NOMO-1 treated with DMSO at 0.1 percent for 48 hours (cell line): ENCODE results near the gene ROR1.
"Not testable (repeated sequence)": the region's sequence is repeated elsewhere in the genome, so short reads cannot be mapped to it uniquely, and the experiment has no call there.

Experiments
- DNase-seq: peaks from one replicate; lab custom pipeline; 2025; ENCODE audit not compliant: unreplicated experiment; lab: John Stamatoyannopoulos, UW

Gene ROR1

DNA sequence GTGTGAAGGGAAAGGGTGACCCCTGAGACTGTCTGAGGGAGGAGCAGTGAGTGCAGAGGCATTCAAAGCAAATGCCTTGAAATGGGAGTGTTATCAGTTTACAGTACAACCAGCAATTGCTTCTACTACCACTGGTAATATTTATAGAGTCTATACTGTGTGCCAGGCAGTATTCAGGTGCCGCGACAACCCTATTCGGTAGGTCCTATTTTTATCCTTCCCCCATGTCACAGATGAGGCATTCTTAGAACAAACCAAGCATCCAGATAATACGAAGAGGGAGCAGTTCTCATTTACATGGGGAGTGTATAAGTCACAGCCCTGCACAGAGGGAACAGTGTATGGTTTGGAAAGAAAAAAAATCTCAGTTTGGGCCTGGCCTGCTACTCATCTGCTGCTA, 18.3 kb downstream of the ROR1 start:
- no peak for DNase-seq

DNA sequence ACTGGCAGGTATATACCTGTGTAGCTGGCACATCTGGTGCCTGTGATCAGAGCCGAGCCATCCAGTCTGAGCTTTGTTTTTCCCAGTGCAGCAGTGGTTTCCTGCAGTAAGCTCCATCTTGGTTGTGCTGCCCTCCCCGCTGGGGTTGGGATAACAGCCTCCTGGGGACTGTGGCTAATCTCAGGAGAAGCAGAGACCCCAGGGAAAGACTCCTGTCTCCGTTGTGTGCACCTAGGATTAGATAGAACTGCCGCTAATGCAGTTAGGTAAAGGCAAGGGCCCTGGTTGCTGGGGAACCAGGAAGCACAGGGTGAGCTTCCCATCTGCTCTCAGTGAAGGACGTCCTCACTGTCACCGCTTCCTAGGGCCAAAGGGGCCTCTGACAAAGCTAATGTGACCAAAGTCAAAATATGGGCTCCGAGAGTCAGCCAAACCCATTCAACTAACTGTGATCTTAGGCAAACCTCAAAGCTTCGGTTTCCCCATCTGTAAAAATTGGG, 20.0 kb downstream of the ROR1 start:
- DNase-seq = no peak

DNA sequence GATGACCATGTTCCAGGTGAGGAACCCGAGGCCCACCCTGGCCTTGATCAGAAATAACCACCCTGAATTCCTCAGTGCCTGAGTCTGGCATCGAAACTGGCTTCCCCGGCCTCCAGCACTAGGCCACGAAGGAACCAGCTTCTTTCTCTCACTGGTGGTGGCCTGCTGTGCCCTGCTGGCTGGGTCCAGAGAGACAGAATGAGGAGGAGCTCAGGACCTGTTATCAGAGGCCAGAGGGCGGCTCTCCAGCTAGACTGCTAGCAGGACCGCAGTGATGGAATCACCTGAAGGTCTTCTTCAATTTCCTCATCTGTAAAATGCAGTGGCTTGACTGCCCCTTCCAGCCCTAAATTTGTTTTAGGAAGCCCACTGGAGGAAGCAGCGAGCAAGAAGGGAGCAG, 20.5 kb downstream of the ROR1 start:
- DNase-seq = no peak

DNA sequence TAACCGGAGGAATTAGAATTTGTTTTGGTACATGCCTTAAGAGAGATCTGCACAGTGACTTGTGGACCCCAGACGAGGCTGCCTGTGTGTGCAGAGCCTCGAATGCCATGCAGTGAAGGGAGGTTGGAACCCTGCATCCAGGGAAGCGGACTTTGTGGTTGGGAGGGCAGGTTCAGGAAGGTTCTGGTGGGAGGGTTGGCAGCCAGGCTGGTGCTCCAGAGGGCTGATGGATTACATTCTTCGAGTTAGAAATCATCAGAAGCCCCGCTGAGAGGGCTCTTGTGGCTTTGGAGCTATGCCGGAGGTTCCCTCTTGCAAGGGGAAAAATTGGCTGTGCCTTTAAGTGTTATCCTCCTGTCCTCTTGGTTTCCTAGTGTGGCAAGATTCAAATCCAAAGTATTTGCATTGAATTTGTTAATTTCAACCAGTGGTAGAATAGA, 21.1 kb downstream of the ROR1 start:
- no peak for DNase-seq

DNA sequence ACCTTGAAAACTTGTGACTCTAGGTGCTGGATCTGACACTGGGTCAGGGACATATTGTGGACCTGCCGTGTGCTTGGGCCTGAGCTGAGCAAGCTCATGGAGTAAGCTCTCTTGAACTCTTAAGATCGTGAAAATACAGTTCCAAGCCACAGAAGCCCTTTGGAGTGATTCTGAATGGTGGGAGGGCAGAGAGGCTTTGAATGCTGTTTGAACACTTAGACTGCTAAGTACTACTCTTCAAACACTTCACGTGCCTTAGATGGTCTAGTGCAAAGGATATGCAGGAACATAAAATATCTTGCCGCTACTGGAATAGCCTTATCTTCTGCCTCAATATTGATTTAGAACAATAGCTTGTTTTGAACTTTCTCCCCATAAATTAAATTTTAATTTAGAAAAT, 21.6 kb downstream of the ROR1 start:
- DNase-seq = no peak

DNA sequence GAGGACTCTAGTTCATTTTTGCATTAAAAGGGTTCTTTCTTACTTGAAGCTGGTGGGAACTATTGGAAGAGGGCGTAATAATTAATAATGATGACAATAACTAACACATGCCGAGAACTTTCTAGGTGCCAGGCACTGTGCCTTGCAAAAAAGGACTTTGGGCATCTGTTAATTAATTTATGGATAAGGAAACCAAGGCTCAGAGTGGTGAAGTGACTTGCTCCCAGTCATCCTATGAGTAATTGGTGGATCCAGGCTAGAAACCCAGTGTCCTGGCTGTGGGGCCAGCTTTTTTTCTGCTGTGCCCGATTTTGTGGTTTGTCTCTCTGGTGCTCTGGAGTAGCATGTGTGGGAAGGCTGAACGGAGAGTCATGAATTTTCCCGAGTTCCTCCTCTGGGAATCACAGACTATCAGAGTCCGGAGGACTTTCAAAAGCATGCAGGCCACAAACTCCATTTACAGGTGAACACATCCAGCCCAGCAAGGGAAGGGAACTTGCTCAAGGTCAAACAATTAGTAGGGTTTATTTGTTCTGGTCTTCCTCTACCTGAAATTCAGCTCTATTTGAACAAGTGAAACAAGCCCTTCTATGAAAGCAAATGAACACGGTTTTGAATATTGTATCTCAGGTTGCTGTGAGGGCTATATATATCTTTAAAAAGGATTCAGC, 23.4 kb downstream of the ROR1 start:
- no peak for DNase-seq

DNA sequence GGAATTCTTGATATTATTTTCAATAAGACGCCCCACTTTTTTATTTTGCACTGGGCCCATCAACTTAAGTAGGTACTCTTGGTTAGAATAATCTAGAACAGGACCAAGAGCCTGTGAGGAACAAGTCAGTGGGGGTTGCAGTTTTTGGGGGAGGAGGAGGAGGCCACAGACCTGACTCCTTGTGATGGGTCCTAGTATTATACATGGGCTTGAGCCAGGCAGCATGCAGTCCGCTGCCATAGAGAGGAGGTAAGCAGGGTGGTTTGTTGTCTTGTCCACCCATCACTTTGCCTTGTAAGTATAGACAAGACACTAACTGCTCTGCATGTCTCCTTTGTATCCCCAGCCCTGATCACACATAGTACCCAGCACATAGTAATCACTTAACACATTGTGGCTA, 24.5 kb downstream of the ROR1 start:
- DNase-seq = no peak

DNA sequence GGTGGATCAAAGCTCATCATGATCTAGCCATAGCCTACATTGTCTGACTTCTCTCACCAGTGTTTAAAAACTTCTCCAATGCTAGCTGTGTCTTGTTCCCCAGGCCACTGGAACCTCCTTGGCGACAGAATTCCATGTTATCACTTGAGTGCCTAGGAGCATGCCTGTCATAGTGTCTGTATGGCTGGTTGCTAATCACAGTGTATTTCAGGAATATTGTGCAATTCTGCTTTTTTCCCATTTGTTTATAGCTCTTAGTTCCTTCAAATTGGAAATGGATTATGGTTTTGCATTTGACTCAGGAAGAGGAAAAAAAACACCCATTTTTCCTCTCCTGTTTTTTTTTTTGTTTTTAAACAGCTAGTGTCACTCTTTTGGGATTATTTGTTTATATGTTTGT, 25.5 kb downstream of the ROR1 start:
- DNase-seq = no peak

GRCh38 chr1:63799820-63800219, 26.0 kb downstream of the ROR1 start:
- no peak for DNase-seq

- no peak for DNase-seq
Measured at GRCh38 chr1:63802109-63802508, 28.3 kb downstream of the ROR1 start.

DNA sequence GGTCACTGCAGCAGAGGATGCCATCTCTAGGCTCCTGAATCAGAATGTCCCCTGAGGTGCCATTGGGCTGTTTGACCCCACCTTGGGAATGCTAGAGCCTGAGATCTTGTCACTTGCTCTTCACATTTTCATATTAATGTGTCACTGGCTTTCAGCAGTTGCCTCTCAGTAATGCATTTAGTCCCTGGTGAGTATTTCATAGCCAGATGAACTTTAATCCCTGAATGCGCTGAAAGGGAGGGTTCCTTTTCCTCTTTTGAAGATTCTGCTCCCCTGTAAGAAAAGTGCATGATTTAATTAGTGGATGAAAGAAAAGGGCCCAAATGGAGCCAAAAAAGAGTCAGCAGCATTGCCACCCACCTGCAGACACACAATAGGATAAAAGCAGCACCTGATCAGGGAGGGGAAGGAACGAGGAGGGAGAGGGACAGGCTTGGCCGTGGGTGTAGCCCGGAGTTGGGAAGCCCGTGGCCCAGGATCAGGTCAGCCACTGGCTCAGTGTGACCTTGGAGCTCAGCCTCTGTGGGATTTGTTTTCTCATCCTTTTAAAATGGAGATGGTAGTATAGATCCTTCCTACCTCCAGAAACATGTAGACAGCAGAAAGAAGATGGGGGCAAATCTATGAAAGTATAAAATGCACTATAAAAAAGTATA, 31.1 kb downstream of the ROR1 start:
- no peak for DNase-seq

DNA sequence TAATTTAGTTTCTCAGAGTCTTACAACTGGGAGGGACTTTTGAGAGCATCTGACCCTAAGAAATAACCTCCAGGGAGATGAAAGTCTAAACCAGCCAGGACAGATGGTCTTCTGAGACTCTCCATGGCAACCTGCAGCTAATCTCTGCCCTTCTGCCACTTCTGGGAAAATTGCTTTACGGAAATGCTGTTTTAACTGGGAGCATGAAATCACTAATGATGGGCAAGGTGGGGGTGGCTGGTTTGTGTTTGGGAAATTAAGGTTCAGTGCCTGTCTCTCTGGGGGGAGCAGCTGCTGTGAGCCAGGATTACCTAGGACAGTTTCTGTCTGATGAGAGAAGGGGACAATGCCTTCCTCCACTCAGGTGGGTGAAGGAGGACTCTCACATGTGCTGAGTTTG, 33.2 kb downstream of the ROR1 start:
- no peak for DNase-seq

DNA sequence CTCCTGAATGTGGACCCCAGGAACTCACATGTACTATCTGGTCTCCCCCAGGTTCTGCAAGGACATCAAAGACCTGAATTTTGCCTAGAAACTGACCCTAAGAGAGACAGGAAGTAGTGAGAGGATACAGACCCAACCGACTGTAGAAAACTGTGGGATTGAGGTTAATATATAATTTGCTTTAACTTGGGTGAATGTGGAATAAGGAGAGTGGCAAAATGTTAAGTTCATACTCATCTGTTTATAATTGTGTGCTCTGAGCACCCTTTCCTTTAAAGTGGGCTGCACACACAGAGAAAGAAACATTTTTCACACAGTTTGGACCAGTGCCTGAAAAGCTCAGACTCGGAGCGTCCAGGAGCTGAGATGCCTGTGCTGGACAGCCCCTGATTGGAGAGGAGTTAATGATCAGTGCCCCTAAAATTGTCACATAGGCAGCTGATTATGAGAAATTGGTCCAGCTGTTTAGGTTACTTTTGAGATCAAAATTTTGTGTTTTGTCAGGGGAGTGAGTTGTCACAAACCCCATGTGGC, 37.2 kb downstream of the ROR1 start:
- no peak for DNase-seq

GRCh38 chr1:63812071-63812700, 38.4 kb downstream of the ROR1 start:
- DNase-seq = no peak

DNA sequence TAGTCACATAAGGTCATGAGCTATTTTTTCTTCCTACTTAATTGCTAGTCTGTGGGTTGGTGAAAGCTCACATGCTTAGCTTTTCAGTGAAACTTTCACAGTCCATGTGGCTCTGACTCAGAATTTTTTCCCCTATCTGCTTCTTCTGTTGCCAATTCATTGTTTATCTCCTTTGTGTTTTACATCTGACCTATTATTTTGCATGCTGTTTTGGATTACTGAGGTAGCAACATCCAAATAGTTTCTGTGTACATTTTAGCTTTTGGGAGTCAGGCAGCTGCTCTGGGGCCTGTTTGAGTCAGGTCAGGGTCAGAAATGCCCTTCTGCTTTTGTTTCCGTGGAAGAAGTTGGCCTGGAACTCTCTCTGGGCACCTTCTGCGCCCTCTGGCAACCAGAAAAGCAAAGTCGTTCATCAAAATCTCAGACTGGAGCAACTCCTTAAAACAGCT, 40.0 kb downstream of the ROR1 start:
- no peak for DNase-seq

DNA sequence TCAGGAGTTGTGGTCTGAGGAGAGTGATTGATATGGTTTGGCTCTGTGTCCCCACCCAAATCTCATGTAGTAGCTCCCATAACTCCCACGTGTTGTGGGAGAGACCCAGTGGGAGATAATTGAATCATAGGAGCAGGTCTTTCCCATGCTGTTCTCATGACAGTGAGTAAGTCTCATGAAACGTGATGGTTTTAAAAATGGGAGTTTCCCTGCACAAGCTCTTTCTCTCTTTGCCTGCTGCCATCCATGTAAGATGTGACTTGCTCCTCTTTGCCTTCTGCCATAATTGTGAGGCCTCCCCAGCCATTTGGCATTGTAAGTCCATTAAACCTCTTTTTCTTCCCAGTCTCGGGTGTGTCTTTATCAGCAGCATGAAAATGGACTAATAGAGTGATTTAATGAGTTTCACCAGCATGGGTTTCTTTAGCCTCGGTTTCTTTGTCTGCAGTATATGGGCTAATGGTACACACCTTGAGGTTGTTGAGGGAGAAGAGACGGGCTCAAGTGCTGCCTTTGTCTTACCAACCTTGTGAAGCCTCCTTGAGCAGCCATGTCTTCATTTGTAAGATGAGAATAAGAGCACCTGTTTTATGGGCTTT, 42.5 kb downstream of the ROR1 start:
- not testable (repeated sequence) for DNase-seq

GRCh38 chr1:63817152-63817667, 43.4 kb downstream of the ROR1 start:
- DNase-seq = no peak

DNA sequence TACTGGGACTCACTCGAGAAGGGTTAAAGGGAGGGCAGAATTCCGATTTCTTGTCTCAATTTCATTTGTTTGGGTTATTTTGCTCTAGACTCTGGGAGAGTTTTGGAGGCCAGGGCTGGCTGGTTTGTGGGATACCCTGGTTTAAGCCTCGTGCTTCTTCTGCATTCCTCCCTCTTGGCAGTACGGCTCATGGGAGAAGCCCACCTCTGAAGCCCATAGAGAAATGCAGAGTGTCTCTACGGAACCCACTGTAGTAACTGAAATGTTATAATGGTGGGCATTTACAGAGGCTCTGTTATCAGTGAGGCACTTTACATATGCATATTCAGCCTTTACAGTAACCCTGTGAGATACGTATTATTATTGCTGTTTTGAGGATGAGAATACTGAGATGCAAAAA, 43.9 kb downstream of the ROR1 start:
- no peak for DNase-seq

DNA sequence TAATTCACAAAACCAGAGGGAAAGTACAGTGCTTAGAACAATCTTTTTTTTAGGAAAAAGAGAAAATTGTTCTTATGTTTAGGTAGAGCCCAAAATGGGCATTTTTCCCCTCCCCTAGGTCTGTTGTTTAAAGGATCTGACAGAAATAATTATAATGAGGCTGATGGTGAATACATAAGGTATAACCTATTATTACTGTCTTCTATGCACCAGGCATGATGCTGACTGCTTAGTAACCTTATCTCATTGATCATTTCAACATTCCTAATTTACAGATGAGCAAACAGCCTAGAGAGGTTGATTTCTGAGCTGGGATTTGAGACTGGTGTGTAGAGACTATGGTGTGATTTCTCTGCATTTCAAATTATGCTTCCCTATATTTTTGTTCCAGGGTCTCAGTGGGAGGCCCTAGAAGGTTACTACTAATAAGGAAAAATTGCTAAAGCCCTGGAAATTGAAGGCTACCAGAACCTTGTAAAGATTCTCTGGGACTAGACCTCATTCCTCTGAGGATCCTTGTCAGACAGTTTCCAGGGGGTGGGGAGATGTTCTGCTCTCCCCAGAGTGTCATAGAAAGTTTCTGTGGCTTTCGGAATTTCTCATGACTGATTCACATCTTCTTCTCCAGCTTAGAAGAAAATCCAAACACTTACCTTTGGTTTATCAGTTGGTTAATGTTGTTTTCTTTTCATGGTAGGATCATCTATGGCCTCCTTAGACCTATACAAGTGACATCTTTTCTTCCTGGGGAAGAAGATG, 44.9 kb downstream of the ROR1 start:
- DNase-seq = no peak

- no peak for DNase-seq
Measured at GRCh38 chr1:63819795-63820194, 46.0 kb downstream of the ROR1 start.
